Kidney glomerular epithelial cell (primary cell): Measurements from ENCODE around the gene C10orf71.

Experiments used
- DNase-seq: peaks from one replicate; lab custom pipeline; 2025; lab: John Stamatoyannopoulos, UW

C10orf71 gene

GRCh38 chr10:49298983-49299815 lies at the start of gene C10orf71:
Gene C10orf71 (plus strand): TSS chr10:49299170. CDS start chr10:49322546, 23,376 bp downstream.
- no peak for DNase-seq

GRCh38 chr10:49252313-49253034 lies 46.5 kb upstream of the C10orf71 start:
- no peak for DNase-seq

- no peak for DNase-seq
Observed at GRCh38 chr10:49253340-49253906, 45.5 kb upstream of the C10orf71 start.

GRCh38 chr10:49254150-49254549 lies 44.8 kb upstream of the C10orf71 start:
- DNase-seq = no peak

- no peak for DNase-seq
Observed at GRCh38 chr10:49254556-49255318, 44.2 kb upstream of the C10orf71 start.

GRCh38 chr10:49255883-49256282 lies 43.1 kb upstream of the C10orf71 start:
- DNase-seq = no peak

GRCh38 chr10:49257154-49257553 lies 41.8 kb upstream of the C10orf71 start:
- DNase-seq = no peak

GRCh38 chr10:49257626-49258349 lies 41.2 kb upstream of the C10orf71 start:
- no peak for DNase-seq

GRCh38 chr10:49258350-49258683 lies 40.7 kb upstream of the C10orf71 start:
- DNase-seq = no peak

- DNase-seq = no peak
Observed at GRCh38 chr10:49260644-49261296, 38.2 kb upstream of the C10orf71 start.

GRCh38 chr10:49263591-49263990 lies 35.4 kb upstream of the C10orf71 start:
- no peak for DNase-seq

GRCh38 chr10:49264177-49264677 lies 34.7 kb upstream of the C10orf71 start:
- DNase-seq = no peak

GRCh38 chr10:49265885-49266284 lies 33.1 kb upstream of the C10orf71 start:
- no peak for DNase-seq

GRCh38 chr10:49268185-49268584 lies 30.8 kb upstream of the C10orf71 start:
- DNase-seq = no peak

GRCh38 chr10:49269523-49269922 lies 29.4 kb upstream of the C10orf71 start:
- DNase-seq = no peak

- DNase-seq = no peak
Observed at GRCh38 chr10:49270565-49270964, 28.4 kb upstream of the C10orf71 start.

- DNase-seq = no peak
Observed at GRCh38 chr10:49271346-49271745, 27.6 kb upstream of the C10orf71 start.

- no peak for DNase-seq
Observed at GRCh38 chr10:49272251-49273081, 26.5 kb upstream of the C10orf71 start.

GRCh38 chr10:49273082-49273465 lies 25.9 kb upstream of the C10orf71 start:
- DNase-seq = no peak

- no peak for DNase-seq
Observed at GRCh38 chr10:49273626-49274025, 25.3 kb upstream of the C10orf71 start.
